Stimulated activated effector memory CD8-positive, alpha-beta T cell treated with anti-CD3 and anti-CD28 coated beads, Interleukin-12 subunit alpha, Interleukin-12 subunit beta, amount 100 ng/mL, for 72 hours (primary cell): ENCODE results near the gene GLT8D1.

Experiments
- ATAC-seq: fragments of 150-1000 bp; cut with Tn5 transposase; 2 replicates; pipeline ENCODE4 v1.10.0; 2021
- DNase-seq, 2 donors: peaks; one replicate each; pipeline ENCODE4 v3.0.0; 2021 to 2022; ENCODE audit warnings: low spot score in 2 of 2
- H3K27ac Mint-ChIP-seq: one replicate; pipeline ENCODE4 v1.8.0; 2022; ENCODE audit warnings: mild to moderate bottlenecking, mixed read lengths
- H3K36me3 Mint-ChIP-seq: one replicate; pipeline ENCODE4 v1.8.0; 2022; ENCODE audit warnings: mild to moderate bottlenecking, mixed read lengths
- H3K4me1 Mint-ChIP-seq: one replicate; pipeline ENCODE4 v1.8.0; 2022; ENCODE audit warnings: mixed read lengths
- H3K4me3 Mint-ChIP-seq: one replicate; pipeline ENCODE4 v1.8.0; 2022; ENCODE audit warnings: mild to moderate bottlenecking, mixed read lengths
- H3K9me3 Mint-ChIP-seq: one replicate; pipeline ENCODE4 v1.8.0; 2022; ENCODE audit warnings: mixed read lengths

Gene GLT8D1

DNA sequence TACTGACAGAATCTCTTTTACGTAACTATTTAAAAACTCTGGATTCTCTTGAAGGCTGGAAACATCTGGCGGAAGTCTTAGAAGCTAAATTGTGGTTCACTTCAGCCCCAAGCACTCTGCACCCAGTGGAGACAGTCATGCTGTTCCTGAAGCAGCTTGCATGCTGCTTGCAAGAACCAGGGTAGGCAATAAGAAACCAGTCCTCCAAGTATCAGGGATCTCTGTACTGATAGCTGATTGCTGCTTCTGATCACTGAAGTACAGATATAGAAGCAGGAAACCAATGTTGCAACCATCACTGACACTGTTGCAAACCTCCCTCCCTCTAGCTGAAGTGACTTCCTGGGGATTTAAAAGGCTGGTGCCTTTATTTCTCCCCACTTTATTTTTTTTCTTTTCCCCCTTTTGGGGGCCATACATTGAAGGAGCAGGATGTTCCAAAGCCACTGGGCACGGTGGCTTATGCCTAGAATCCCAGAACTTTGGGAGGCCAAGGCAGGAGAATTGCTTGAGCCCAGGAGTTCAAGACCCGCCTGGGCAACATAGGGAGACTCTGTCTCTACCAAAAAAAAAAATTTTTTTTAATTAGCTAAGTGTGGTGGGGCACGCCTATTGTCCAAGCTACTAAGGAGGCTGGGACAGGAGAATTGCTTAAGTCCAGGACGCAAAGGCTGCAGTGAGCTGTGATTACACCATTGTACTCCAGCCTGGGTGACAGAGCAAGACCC is 15.6 kb upstream of the GLT8D1 start:
- H3K27ac Mint-ChIP-seq = peak overlapping the region; percentile 54
- DNase-seq (no peak), ATAC-seq (no peak)
- H3K9me3 Mint-ChIP-seq = peaks cover 3% of the 10 kb centered on the region
- no peaks in the 10 kb centered on the region for H3K36me3 Mint-ChIP-seq
- H3K4me3 Mint-ChIP-seq = no peak overlapping the region
- H3K4me1 Mint-ChIP-seq = peaks cover 9% of the 10 kb centered on the region

DNA sequence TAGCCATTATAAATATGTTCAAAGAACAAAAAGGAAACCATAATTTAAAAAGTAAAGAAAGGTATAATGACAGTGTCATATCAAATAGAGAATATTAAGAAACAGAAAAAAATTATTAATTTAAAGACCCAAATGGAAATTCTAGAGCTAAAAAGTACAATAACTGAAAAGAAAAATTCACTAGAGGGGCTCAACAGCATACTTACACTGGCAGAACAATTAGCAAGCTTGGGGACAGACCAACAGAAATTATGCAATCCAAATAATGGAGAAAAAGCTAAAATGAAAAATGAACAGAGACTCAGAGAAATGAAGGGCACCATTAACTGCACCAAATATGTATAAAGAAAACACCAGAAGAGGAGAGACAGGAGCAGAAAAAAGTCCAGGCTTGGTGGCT is 14.0 kb upstream of the GLT8D1 start:
- DNase-seq = no peak
- Mint-ChIP-seq H3K4me1 (peaks cover 9% of the 10 kb centered on the region), H3K36me3 (no peaks in the 10 kb centered on the region), H3K9me3 (peaks cover 3% of the 10 kb centered on the region), H3K4me3 (no peak overlapping the region), H3K27ac (no peak overlapping the region)
- no peak for ATAC-seq

DNA sequence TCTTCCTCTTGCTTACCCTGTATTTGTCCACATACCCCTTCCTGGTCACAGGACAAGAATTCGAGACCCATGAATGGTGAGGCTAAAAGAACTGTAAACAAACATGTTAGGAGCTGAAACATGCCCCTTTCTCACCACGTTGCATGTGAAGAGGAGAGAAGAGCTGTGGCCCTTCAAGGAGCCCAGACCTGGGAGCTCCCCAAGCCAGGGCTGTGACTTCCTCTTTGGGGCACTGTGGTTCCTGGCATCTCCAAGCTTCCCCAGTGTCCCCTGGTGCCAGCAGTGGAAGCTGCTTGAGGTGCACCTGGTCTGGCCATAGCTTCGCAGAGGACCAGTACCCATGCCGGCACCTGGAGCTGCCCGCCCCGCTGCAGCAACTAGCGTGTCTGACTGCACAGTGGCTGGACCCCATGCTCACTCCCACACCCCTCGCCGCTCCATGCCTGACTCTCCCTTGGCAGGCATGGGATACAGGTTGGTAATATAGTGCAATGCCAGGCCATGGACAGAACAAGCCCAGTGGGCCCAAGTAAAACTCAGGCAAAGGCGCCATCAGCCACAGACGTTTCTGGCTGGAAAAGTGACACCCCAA is 10.2 kb upstream of the GLT8D1 start:
- Mint-ChIP-seq H3K27ac (peak overlapping the region; percentile 69), H3K9me3 (peaks cover 3% of the 10 kb centered on the region)
- ATAC-seq = no peak

DNA sequence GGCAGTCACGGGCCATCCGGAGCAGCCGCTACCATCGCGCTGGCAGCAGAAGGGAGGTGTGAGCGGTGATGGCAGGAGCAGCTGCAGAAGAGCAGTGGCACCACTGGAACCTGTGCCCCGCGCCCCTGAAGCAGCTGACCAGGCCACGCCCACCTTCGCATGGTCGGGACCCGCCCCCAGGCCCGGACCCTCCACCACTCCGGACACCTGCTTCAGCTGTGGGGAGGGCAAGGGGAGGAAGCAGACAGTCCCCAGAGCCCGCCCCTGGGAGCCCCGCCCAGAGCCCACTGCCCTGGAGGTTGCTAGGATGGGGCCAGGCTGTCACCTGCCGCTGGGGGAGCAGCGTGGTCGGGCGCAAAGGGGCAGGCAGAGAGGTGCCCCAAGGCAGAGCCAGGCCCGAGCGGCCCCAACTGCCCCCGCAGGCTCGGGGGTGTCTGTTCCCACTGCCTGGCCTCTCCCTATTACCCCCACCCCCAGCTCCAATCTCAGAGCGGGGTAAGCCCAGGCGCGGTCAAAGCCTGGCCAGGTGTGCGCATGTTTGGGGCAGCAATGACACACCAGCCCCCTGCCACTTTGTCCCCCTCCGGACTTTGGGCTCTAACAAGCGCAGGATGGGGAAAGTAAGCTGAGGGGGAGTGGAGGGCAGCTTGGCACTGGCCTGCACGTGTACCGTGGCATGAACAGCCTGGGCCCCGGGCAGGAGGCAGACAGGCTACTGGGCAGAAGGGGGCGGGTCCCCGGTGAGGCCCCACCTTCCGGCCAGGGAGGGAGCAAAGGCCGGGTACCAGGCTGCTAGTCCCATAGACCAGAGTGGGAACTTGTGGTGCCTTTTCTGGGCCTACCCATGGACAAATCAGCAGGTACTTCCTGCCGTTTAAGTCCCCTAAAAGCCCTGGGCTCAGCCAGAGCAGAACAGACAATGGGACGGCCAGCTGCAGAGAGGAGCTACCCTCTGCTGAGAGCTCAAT is 9.0 kb upstream of the GLT8D1 start:
- ATAC-seq (peak; percentile 24), DNase-seq (no peak)
- Mint-ChIP-seq H3K9me3 (peaks cover 2% of the 10 kb centered on the region), H3K36me3 (peaks cover 27% of the 10 kb centered on the region), H3K4me3 (no peak overlapping the region), H3K4me1 (no peaks in the 10 kb centered on the region), H3K27ac (no peak overlapping the region)

More for the DNA sequence above, 10.2 kb upstream of the GLT8D1 start:
- H3K4me1 Mint-ChIP-seq = peaks cover 6% of the 10 kb centered on the region
- H3K4me3 Mint-ChIP-seq = no peak overlapping the region
- H3K36me3 Mint-ChIP-seq = peaks cover 15% of the 10 kb centered on the region
- DNase-seq = no peak

DNA sequence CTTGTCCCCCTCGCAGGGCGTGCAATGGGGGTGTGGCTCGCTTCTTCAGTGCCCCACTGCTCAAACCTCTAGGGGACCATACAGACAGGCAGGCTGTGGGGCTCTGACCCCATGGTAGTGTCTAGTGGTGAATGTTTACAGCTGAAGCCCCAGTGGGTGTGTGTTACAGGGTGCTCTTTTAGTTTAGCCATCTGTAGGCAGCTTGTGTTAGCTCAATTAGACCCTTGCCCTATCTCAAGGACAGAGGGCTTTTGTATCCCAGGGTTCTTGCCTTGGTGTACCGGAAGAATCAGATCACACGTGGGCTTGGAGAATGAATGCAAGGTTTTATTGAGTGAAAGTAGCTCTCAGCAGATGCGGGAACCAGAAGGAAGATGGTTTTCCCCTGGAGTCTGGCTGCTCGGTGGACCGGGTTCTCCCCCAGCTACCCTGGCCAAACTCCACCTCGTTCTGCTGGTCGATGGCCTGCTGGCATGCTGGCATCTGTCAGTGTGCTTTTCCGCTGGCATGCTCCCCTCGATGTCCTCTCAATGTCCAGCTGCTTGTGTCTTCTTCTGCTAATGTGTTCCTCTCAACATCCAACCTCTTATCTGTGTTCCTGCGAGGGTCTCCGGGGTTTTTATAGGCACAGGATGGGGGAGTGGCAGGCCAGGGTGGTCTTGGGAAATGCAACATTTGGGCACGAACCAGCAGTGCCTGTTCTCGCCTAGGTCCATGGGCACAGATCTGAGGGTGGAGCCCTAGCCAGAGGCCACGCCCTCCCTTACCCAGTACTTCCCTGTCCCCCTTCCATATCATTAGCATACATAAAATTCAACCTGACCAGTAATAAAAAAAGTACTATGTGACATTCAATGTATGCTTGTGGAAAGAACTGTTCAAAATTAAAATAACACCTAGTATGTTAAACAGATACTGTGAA is 7.0 kb upstream of the GLT8D1 start:
- Mint-ChIP-seq H3K4me3 (no peak overlapping the region), H3K36me3 (peaks cover 47% of the 10 kb centered on the region), H3K27ac (no peak overlapping the region), H3K4me1 (peaks cover 3% of the 10 kb centered on the region), H3K9me3 (no peaks in the 10 kb centered on the region)
- DNase-seq = no peak
- ATAC-seq = no peak

DNA sequence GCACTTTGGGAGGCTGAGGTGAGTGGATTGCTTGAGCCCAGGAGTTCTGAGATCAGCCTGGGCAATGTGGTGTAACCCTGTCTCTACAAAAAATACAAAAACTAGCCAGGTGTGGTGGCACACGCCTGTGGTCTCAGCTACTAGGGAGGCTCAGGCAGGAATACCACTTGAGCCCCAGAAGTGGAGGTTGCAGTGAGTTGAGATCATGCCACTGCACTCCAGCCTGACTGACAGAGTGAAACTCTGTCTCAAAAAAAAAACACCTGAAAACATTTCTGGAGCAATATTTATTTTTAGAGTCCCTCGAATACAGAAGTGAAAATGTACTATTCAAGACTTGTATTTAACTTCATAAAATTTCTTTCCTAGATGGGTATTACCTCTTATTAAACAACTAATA is 4.9 kb upstream of the GLT8D1 start:
- ATAC-seq (no peak), DNase-seq (no peak)
- Mint-ChIP-seq H3K9me3 (no peaks in the 10 kb centered on the region), H3K27ac (no peak overlapping the region), H3K36me3 (peaks cover 52% of the 10 kb centered on the region), H3K4me3 (no peak overlapping the region), H3K4me1 (peaks cover 8% of the 10 kb centered on the region)

DNA sequence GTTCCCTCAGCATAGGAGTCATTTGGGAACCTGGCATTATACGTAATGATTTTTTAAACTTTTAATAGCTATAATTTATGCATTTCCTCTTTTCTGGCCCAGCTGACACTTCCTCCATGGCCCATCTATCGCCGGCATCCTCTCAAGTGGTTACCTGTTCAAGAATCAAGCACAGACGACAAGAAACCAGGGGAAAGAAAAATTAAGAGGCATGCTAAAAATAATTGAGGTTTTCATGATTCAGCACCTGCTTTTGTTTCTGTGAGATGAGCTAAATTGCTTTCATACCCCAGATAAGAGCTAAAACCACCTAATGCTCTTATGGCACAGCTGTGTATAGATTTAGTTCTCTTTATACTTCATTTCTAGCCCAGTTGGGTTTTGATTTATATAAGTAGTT is 2.0 kb upstream of the GLT8D1 start:
- Mint-ChIP-seq H3K9me3 (no peaks in the 10 kb centered on the region), H3K4me3 (peak overlapping the region; percentile 97), H3K27ac (peak overlapping the region; percentile 96), H3K4me1 (peaks cover 23% of the 10 kb centered on the region), H3K36me3 (peaks cover 51% of the 10 kb centered on the region)
- ATAC-seq = no peak
- DNase-seq = no peak

DNA sequence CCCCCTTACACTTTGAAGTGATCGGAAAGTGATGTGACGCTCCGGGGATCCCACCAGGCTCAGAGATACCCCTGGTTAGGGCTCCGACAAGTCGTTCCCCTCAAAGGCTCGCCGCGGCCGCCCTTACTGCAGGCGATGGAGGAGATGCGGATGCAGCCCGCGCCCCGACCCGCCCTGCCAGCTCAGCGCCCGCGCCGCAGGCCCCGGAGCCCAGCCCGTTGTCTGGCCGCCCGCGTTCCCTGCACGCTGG is 228 bp downstream of the GLT8D1 start:
- DNase-seq = no peak
- Mint-ChIP-seq H3K36me3 (peaks cover 39% of the 10 kb centered on the region), H3K27ac (peak overlapping the region; percentile 96), H3K4me1 (peaks cover 23% of the 10 kb centered on the region), H3K4me3 (peak overlapping the region; percentile 97), H3K9me3 (no peaks in the 10 kb centered on the region)
- no peak for ATAC-seq

DNA sequence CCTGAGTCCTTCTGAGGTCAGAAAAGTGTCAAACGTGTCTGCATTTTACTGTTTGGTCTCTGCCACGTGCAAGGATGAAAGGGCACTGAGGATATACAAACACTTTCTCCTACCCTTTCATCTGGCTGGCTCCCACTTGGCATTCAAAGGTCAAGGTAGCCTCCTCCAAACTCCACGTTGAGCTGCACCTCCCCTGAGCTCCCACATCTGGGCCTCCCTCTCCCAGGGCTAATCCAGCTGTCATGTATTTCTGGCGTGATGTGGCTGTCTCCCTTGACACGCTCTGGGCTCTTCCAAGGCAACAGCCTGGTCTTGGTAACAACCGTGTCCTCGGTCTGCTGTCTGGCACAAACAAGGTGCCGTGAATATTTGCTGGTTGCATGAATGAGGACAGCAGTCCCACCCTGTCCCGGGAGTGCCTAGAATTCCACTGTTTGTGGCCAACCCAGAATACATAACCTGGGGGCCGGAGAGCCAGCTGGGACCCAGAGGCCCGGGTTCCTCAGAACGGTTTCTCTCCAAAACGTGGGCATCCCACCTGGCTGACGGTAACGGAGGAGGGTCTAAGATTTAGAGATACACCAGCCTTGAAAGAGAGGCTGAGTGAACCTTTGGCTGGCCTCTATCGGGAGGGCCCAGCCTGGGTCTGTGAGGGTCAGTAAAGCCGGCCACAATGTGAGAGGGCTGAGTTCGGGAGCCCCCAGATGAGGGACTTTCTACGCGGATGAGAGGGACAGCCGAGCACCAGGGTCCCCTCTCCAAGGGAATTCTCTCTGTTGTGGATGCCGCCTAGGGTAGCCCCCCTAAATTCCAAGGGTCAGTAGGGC is 767 bp downstream of the GLT8D1 start:
- Mint-ChIP-seq H3K27ac (peak overlapping the region; percentile 96), H3K4me1 (peaks cover 23% of the 10 kb centered on the region), H3K9me3 (no peaks in the 10 kb centered on the region), H3K36me3 (peaks cover 36% of the 10 kb centered on the region), H3K4me3 (peak overlapping the region; percentile 97)
- no peak for DNase-seq
- ATAC-seq = peak; percentile 0

DNA sequence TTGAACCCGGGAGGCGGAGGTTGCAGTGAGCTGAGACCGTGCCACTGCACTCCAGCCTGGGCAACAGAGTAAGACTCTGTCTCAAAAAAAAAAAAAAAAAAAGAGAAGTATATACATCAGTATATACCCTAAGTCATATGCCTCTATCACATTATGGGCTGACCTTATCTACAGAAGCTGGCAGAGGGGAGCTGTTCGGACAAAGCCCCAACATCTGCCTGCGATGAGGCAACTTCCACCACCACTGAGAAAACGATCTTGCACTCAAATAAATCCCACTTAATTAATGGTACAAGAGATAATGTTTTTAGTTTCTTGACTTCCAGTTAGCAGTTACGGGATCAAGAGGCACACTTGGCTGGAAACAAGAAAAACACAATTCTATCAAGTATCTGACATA is 2.2 kb downstream of the GLT8D1 start:
- Mint-ChIP-seq H3K27ac (no peak overlapping the region), H3K4me3 (no peak overlapping the region), H3K36me3 (peaks cover 36% of the 10 kb centered on the region), H3K4me1 (peaks cover 23% of the 10 kb centered on the region), H3K9me3 (no peaks in the 10 kb centered on the region)
- ATAC-seq (no peak), DNase-seq (no peak)

DNA sequence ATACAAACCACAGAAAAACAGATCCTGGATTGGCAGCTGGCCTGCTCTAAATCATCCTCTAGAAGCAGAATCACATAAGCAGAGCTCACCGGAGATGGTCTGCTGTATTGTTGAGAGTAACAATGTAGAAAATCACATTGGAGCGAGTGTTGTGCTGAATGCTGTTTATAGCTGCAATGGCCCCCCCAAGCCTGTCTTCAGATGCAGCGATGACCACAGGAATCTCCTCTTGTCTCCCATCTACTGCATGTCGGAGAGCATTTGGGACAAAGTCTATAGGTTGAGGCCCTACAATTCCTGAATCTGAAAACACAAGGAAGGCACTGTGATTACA is 8.0 kb downstream of the GLT8D1 start:
- Mint-ChIP-seq H3K4me3 (no peak overlapping the region), H3K9me3 (no peaks in the 10 kb centered on the region), H3K27ac (peak overlapping the region; percentile 77), H3K4me1 (peaks cover 35% of the 10 kb centered on the region), H3K36me3 (peaks cover 75% of the 10 kb centered on the region)
- ATAC-seq (no peak), DNase-seq (no peak)

DNA sequence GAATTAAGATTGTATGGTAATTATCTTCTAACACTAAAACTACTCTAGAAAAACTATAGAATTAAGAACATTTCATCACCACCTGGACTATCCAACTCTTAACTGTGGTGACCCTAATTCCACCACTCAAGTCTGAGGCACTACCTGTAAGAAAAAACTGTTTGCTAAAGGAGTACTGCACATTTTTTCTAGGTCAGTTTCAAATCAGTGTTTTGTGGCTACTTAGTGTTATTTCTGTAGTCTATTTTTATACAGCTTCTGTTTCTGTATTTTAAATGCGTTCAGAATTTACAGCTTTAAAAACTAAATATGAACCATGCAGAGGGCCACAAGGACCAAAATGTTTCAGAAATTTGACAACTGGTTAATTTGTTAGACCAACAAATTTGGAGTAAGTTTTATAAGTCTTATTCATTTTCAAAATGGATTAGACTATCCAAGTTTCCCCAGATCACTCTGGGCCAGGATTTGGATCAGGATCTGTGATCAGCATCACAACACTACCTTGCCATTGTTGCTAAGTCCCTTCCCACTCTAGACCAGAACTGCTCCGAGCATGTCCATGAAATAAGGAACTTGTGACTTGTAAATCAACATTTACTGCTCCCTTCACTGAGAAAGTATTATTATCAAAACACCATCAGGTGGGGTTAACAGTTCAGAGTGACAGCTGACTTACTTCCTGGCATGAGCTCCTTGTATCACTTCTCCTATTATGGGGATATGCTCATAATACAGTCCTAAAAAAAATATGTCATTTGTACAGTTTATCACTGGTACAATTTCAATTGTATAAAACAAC is 8.6 kb downstream of the GLT8D1 start:
- peak overlapping the region; percentile 77 for H3K27ac Mint-ChIP-seq
- ATAC-seq (no peak), DNase-seq (no peak)
- peaks cover 80% of the 10 kb centered on the region for H3K36me3 Mint-ChIP-seq
- H3K4me3 Mint-ChIP-seq = no peak overlapping the region
- peaks cover 36% of the 10 kb centered on the region for H3K4me1 Mint-ChIP-seq
- H3K9me3 Mint-ChIP-seq = no peaks in the 10 kb centered on the region

DNA sequence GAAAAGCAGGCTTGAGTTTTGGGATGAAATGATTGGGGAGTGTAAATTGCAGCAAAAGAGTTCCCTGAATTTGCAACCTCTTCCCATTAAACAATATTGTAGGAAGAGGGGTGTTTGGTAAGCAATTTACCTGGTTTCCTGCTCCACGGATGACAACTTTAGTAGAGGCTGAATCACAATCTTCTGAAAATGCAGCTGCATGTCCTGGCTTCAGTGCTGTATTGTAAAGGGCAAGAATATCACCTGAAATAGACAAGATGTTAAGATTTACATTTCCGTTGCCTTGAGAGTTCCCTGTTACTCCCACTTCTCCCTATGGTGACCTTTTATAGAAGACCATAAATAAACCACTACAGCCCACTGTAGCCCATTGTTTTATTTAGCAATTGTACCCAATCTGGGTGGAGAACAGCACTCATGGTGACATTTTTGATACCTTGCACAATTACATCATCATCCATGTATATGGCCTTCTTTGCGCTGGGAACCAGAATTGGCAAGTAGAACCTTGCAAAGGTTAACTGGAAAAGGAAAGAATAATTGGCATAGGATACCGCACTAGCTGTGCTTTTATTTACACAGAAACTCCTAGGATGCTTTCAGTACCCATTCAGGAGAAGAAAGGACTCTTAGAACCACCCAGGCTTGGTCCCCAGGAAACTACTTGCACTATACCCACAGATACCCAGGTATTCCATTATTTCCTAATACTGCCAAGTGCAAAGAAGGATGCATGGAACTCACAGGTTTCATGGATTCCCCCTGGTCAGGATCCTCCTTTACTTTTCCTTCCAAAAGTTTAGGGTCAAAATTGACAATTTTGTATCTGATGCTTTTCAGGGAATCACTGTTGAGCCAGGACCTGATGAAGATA is 9.6 kb downstream of the GLT8D1 start:
- Mint-ChIP-seq H3K27ac (peak overlapping the region; percentile 77), H3K4me1 (peaks cover 36% of the 10 kb centered on the region), H3K9me3 (no peaks in the 10 kb centered on the region), H3K36me3 (peaks cover 90% of the 10 kb centered on the region), H3K4me3 (no peak overlapping the region)
- no peak for ATAC-seq
- no peak for DNase-seq
